Loucy (cell line): ENCODE data around the gene FOXK2.

Experiments used
- H2AFZ ChIP-seq: fragments of 200-600 bp; sonication (generic); 2 replicates; pipeline ENCODE4 v1.6.0; 2016; ENCODE audit warnings: antibody characterized with exemption, mild to moderate bottlenecking, low read length, moderate library complexity
- H3F3A ChIP-seq: fragments of 200-600 bp; 2 replicates; pipeline ENCODE4 v1.6.0; 2016; ENCODE audit warnings: antibody characterized with exemption, low read depth, mild to moderate bottlenecking
- H3K27me3 ChIP-seq: fragments of 200-600 bp; sonication (generic); 2 replicates; pipeline ENCODE4 v1.6.1; 2014; ENCODE audit warnings: low read length, mild to moderate bottlenecking; ENCODE audit not compliant: insufficient read depth, poor library complexity, severe bottlenecking
- H3K36me3 ChIP-seq: fragments of 200-600 bp; sonication (generic); 2 replicates; pipeline ENCODE4 v1.6.1; 2016; ENCODE audit warnings: low read length; ENCODE audit not compliant: insufficient read depth
- H3K4me1 ChIP-seq: fragments of 200-600 bp; sonication (generic); 2 replicates; pipeline ENCODE4 v1.5.1; 2014; ENCODE audit warnings: low read length, mild to moderate bottlenecking; ENCODE audit not compliant: insufficient read depth, poor library complexity, severe bottlenecking
- H3K4me2 ChIP-seq: fragments of 200-600 bp; sonication (generic); 2 replicates; pipeline ENCODE4 v1.6.0; 2014; ENCODE audit warnings: antibody characterized with exemption, low read length, low read depth, mild to moderate bottlenecking; ENCODE audit not compliant: poor library complexity, severe bottlenecking
- H3K4me3 ChIP-seq: fragments of 200-600 bp; sonication (generic); 2 replicates; pipeline ENCODE4 v1.5.1; 2014; ENCODE audit warnings: low read length, mild to moderate bottlenecking, mixed read lengths; ENCODE audit not compliant: poor library complexity, severe bottlenecking
- H3K79me2 ChIP-seq: fragments of 200-600 bp; sonication (generic); 2 replicates; pipeline ENCODE4 v1.6.1; 2014; ENCODE audit warnings: low read length; ENCODE audit not compliant: insufficient read depth
- H3K9ac ChIP-seq: fragments of 200-600 bp; sonication (generic); 2 replicates; pipeline ENCODE4 v1.6.0; 2014; ENCODE audit warnings: mild to moderate bottlenecking, low read depth, low read length, moderate library complexity; ENCODE audit not compliant: poor library complexity, severe bottlenecking
- H3K9me2 ChIP-seq: fragments of 200-600 bp; sonication (generic); replicated peaks from 2 replicates; pipeline ENCODE4 v1.6.1; 2016; ENCODE audit warnings: low read depth, low read length, mixed read lengths
- H3K9me3 ChIP-seq: fragments of 200-600 bp; sonication (generic); 2 replicates; pipeline ENCODE4 v1.6.1; 2014; ENCODE audit warnings: mild to moderate bottlenecking, antibody characterized with exemption, low read length, low read depth; ENCODE audit not compliant: insufficient read depth
- H4K20me1 ChIP-seq: fragments of 200-600 bp; sonication (generic); 2 replicates; pipeline ENCODE4 v1.6.0; 2014; ENCODE audit warnings: antibody characterized with exemption, low read length, mild to moderate bottlenecking; ENCODE audit not compliant: insufficient read depth, poor library complexity, severe bottlenecking
- CTCF ChIP-seq: fragments of 200-600 bp; sonication (generic); conservative IDR thresholded peaks from 2 replicates; pipeline ENCODE4 v1.5.1; 2014; ENCODE audit warnings: mild to moderate bottlenecking, antibody characterized with exemption, low read length
- EZH2phosphoT487 ChIP-seq: fragments of 200-600 bp; IDR thresholded peaks from 2 replicates; pipeline ENCODE4 v1.6.1; 2018; ENCODE audit warnings: antibody characterized with exemption, mild to moderate bottlenecking, moderate library complexity, borderline replicate concordance

The FOXK2 gene

GRCh38 chr17:82547981-82548380 lies 28.4 kb downstream of the FOXK2 start:
- Histone ChIP-seq H4K20me1 (peaks cover 74% of the 10 kb centered on the region), H3K9me3 (no peaks in the 10 kb centered on the region), H3K36me3 (peaks cover 11% of the 10 kb centered on the region; the same call in 1 of the 2 replicates), H3K79me2 (peaks cover 98% of the 10 kb centered on the region), H3K4me3 (no peak overlapping the region), H2AFZ (no peak overlapping the region), H3K4me1 (no peaks in the 10 kb centered on the region), H3K9ac (no peak overlapping the region), H3K4me2 (no peak overlapping the region), H3F3A (no peaks in the 10 kb centered on the region), H3K27me3 (no peaks in the 10 kb centered on the region), H3K9me2 (no peaks in the 10 kb centered on the region)
- no peak for TF ChIP-seq EZH2phosphoT487
- no peak for TF ChIP-seq CTCF

- Histone ChIP-seq H3K9me3 (no peaks in the 10 kb centered on the region), H3K4me3 (no peak overlapping the region), H3K79me2 (peaks cover 98% of the 10 kb centered on the region), H3K9ac (no peak overlapping the region), H3K36me3 (peaks cover 11% of the 10 kb centered on the region; the same call in 1 of the 2 replicates), H3K9me2 (no peaks in the 10 kb centered on the region), H4K20me1 (peaks cover 82% of the 10 kb centered on the region), H2AFZ (no peak overlapping the region), H3K4me2 (no peak overlapping the region), H3K4me1 (no peaks in the 10 kb centered on the region), H3K27me3 (no peaks in the 10 kb centered on the region), H3F3A (no peaks in the 10 kb centered on the region)
- TF ChIP-seq CTCF (no peak), EZH2phosphoT487 (no peak)
These were observed 29.3 kb downstream of the FOXK2 start for GRCh38 chr17:82548681-82549303.

GRCh38 chr17:82551779-82552457 lies 32.4 kb downstream of the FOXK2 start:
- peaks cover 85% of the 10 kb centered on the region for H4K20me1 ChIP-seq
- no peaks in the 10 kb centered on the region for H3F3A ChIP-seq
- H3K9me2 ChIP-seq: no peaks in the 10 kb centered on the region
- H3K36me3 ChIP-seq: peaks cover 11% of the 10 kb centered on the region; the same call in 1 of the 2 replicates
- no peak overlapping the region for H3K9ac ChIP-seq
- TF ChIP-seq CTCF (peak; percentile 83), EZH2phosphoT487 (no peak)
- peaks cover 95% of the 10 kb centered on the region for H3K79me2 ChIP-seq
- no peak overlapping the region for H3K4me2 ChIP-seq
- H3K9me3 ChIP-seq: no peaks in the 10 kb centered on the region
- H2AFZ ChIP-seq: no peak overlapping the region
- no peaks in the 10 kb centered on the region for H3K27me3 ChIP-seq
- H3K4me1 ChIP-seq: no peaks in the 10 kb centered on the region
- H3K4me3 ChIP-seq: no peak overlapping the region
